SU-DHL-6 (cell line): ENCODE measurements around the gene IRX5.

Experiments used
- CTCF ChIP-seq: fragments of 200-600 bp; sonication (generic); IDR thresholded peaks from one replicate; pipeline ENCODE4 v1.5.1; 2017; ENCODE audit warnings: antibody characterized with exemption, mild to moderate bottlenecking, low read length, moderate library complexity; ENCODE audit not compliant: insufficient read depth, poor library complexity, severe bottlenecking
- EZH2phosphoT487 ChIP-seq: fragments of 200-600 bp; sonication (generic), shearing (Covaris generic); conservative IDR thresholded peaks from 2 replicates; pipeline ENCODE4 v1.6.1; 2018; ENCODE audit warnings: mild to moderate bottlenecking, antibody characterized with exemption, low read length, moderate library complexity, mixed read lengths

DNA sequence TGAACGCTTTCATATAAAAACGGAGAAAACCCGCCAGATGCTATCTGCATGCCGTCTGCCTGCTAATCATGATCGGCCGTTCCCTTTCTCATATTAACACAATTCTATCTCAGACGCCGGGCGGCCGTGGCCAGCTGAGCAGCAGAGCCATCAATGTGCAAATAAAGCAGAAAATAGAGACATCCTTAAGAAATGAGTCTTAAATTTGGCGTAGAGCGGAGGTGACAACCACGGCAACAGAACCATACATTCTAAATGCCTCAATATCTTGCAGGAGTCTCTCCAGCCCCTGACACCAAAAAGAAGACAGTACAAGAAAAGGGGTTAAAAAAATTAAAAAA is 2.7 kb upstream of the IRX5 start:
- no peak for TF ChIP-seq CTCF
- no peak for TF ChIP-seq EZH2phosphoT487
